HS-5 (cell line): ENCODE measurements around the gene BTBD2.

Experiments used
- DNase-seq: peaks from one replicate; pipeline ENCODE4 v3.0.0-alpha.2; 2012; ENCODE audit warnings: low read depth

BTBD2 gene

GRCh38 chr19:1959928-1960589 lies 55.5 kb downstream of the BTBD2 start:
- no peak for DNase-seq

DNA sequence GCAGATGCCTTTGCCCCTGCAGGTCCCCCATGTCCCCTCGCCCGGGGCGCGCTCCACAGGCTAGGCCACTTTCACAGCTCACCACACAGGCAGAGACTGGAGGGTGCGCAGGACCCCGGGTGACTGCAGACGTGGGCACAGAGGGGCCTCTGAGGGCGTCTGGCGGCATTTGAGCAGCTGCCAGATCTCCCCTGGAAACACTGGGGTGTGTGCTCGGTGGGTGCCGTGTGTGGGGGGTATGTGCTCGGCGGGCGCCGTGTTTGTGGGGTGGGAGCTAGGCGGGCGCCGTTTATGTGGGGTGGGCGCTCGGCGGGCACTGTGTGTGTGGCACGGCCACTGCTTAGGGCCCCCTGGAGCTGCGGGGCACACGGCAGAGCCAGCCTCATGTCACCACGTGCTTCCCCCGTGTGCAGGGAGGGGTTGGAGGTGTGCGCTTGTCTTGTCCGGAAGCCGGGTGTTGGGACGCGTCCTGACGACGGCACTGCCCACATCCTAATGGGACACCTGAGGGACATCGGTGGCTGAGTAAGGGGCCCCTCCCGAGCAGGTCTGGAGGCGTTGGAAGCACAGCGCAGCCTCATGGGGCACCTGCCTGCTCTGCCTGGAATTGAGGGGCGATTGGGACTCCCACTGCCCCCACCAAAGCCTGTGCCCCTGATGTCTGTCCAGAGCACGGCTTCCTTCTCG lies 57.8 kb downstream of the BTBD2 start:
- DNase-seq: no peak

GRCh38 chr19:1956868-1957492 lies 58.5 kb downstream of the BTBD2 start:
- DNase-seq: no peak

- DNase-seq: no peak
These were observed 59.4 kb downstream of the BTBD2 start for GRCh38 chr19:1956122-1956494.

DNA sequence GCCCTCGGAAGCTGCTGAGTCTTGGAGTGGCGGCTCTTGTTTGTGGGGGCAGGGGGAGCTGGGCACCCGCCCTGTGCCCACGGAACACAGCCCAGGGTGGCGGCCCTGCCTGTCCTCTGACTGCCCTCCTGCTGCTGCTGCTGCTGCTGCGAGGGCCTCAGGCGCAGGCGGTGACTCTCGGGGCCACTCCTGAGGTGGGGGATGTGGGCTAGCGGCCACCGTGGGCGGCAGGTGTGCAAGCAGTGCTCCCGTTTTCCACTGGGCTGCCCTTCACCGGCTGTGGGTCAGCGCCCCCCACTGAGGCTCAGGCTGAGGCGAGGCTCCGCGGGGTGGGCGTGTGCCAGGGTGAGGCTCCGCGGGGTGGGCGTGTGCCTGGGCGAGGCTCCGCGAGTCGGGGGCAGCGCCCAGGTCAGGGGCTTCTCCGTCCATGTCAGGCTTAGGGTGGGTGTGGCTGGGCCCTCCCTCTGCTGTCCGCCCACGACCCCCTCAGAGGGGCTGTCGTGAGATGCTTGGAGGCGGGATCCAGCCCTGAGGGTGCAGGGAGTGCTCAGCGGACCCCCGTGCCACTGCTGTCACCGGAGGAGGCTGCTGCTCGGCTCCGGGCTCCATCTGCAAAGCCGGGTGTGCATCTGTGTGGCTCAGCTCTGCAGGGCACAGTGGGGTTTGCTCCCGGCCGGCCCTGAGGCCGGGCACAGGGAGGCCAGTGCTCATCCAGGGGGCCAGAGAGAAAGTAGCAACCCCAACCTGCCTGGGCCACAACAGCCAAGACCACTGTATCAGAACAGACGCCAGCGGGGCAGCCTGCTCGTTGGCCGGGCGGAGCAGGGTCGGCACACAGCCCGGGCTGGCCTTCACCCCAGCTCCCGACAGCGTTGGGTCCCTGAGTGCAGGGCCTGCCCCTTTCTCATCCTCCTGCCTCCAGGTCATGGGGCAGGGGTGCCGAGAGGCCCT lies 60.1 kb downstream of the BTBD2 start:
- DNase-seq: no peak

- DNase-seq: no peak
These were observed 61.0 kb downstream of the BTBD2 start for GRCh38 chr19:1954532-1954933.

- no peak for DNase-seq
These were observed 61.9 kb downstream of the BTBD2 start for GRCh38 chr19:1953441-1954094.

DNA sequence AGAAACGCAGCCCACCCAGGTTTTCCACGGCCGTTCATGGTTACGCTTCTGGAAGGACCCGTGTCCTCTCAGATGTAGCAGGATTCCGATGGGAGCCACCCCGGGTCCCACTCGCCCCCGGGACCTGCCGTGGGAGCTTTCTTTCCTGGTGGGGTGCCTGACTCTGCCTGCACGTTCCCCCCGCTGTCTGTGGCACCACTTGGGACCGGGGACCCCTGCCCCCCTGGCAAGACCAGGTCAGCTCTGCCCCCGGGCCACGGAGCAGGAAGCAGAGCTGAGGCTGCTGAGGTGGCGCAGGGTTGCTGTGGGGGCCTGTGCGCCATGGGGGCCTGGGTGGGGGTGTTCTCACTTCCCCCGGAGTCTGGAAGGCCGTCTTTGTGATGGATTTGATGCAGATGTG lies 62.5 kb downstream of the BTBD2 start:
- DNase-seq: no peak

DNA sequence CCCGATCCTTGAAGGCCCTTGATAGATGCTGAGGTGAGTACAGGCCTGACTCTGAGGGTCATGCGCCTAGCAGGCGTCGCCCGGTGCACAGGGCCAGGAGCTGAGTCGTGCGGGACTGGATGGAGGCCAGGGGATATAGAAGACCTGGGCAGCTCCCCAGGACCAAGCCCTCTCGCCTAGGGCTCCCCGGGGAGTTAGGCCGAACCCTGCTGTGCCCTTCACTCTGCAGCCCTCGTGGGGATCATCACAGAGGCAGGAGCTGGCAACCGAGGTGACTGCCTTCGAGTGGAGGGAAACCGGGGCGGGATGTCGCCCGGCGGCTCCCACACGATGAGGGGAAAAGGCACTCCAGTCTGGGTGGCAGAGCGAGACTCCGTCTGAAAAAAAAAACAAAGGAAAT lies 62.9 kb downstream of the BTBD2 start:
- DNase-seq: no peak

DNA sequence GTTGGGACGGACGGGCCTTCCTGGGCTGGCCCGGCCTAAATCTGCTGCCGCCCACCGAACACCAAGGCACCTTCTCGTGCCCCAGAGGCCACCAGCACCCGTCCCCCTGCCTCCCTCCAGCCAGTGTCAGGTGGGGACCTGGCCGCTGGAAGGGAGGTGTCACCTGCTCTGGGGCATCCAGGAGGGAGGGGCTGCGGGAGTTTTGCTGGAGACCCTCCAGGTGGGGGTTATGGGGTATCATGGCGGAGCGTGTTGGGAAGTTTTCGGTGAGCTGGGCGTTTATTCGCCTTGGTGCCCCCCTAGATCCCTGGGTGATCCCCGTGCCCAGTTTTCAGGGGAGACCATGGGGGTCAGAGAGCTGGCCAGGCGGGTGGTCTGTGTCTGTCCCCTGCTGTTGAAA lies 64.9 kb downstream of the BTBD2 start:
- no peak for DNase-seq

DNA sequence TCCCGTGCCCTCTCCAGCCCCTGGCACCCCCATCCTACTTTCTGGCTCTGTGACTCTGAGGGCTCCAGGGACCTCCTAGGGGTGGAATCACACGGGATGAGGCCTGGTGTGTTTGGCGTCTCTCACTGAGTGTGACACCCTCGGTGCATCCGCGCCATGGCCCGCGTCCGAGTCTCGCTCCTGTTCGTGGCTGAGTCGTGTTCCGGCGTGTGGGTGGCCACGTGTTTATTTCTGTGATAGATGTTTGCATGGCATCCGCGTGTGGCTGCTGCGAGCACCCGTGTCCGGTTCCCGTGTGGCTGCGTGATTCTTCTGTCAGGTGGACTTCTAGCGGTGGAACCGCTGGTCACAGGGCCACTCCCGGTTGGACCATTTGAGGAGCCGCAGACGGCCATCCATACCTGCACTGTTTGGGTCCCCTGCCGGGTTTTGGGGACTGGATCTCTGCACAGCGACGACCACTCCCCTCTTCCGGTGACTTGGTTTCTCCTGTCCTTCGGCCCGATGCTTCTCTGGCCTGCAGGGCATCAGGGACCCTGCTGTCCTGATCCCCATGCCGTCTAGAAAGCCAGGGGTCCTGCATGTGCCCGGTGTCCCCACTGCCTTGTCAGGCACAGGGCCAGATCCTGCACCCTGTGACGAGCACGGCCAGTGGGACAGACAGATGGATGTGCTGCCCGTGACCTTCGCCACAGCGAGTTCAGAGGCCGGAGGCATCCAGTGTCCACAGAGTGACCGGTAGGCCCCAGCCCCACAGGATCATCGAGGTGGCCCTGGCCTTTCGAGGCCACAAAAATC lies 66.0 kb downstream of the BTBD2 start:
- no peak for DNase-seq

DNA sequence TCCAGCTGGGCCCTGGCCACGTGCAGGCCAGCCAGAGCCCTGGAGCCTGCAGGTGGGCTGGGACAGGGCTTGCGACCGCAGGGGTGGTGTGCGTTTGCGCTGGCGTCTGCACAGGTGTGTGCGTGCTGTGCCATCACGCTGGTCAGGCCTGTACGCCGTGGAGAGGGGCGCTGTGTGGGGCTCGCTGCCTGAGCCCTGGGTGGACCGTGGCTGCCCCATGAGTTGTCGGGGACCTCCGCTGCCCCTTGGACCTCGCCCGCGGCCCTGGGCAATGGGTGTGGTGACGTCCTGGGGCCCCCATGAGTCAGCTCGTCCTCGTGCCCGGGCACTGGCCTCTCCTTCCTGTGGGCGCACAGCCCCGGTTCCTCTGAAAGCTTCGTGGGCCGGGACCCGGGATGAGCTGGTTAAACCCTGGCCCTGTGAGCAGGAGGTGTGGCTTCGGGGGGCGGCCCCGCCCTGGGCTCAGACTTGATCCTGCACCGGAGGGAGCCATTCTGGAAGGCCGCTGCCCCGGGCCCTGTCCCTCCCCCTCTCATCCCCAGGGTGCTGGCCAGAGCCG lies 67.8 kb downstream of the BTBD2 start:
- no peak for DNase-seq

DNA sequence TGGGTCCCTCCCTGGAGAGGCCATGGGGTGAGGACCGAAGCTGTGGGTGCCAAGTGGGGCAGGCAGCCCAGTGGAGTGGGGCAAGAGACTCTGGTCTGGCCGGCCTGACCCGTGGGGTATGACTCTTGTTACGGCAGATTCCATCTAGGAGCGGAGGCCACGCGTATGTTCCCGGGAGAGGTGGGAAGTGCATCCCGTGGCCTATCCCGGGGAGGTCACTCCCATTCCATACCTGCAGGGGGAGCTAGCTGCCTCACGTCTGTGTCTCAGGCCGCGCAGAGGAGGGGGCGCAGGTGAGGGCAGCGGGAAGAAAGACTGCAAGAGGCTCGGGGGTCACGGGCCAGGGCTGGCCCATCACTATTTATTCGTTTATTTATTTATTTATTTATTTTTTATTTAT lies 69.6 kb downstream of the BTBD2 start:
- DNase-seq: no peak

- no peak for DNase-seq
These were observed 70.5 kb downstream of the BTBD2 start for GRCh38 chr19:1944916-1945561.

GRCh38 chr19:1944088-1944915 lies 71.2 kb downstream of the BTBD2 start:
- no peak for DNase-seq

GRCh38 chr19:1943661-1944087 lies 71.8 kb downstream of the BTBD2 start:
- DNase-seq: no peak

DNA sequence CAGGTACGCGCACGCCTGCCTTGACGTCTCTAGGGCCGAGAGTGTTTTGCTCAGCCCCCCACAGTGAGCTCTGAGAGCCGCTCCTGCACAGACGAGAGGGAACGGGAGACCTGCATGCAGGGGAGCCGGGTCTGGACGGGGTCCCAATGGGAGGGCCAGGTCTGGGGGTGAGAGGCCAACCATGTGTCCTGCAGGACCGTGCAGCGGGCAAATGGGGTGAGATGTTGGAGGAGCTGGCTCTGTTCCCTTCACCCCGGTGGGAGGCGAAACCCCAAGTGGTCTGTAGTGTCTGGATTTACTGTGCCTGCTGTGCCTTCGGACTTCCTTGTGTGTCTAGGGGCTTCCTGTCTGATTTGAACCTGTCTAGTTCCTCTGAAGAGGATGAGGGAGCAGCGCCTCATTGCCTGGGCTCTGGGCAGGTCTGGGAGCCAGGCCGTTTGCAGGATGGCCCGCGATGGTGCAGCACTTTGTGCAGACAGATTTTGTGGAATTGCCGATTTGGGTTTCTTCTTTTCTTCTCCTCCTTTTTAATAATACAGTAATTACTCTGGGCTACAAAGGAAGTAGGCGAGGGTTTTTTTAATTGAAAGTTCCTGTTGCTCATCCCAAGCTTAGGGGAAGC lies 72.5 kb downstream of the BTBD2 start:
- no peak for DNase-seq

- DNase-seq: no peak
These were observed 73.2 kb downstream of the BTBD2 start for GRCh38 chr19:1942078-1942933.
